Right kidney (tissue), 1 donor: Measurements from ENCODE around the gene ADGRL3.
A peak's percentile ranks its signal among the peaks of the same experiment; 100 is the strongest.
"Not testable (repeated sequence)": the region's sequence is repeated elsewhere in the genome, so short reads cannot be mapped to it uniquely, and the experiment has no call there.

Experiments used
- DNase-seq: peaks from one replicate; pipeline ENCODE4 v3.0.0-alpha.2; 2016

Gene ADGRL3

DNA sequence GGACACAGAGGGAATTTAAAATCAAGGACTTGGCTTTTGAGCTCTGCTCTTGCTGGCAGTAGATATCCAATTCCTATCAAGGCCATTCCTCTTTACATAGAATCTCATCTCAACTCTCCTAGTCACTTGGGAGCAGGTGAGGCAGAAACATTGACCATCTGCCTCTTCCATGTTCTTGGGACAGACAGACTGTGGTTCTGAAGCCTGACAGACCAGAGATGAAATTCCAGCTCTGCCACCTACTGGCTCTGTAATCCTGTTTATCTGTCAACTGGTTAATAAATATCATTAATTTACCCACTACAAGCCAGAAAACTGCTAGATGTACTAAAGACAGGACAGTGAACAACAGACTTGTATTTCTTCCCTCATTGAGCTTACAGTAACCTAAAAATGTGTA is 300.8 kb downstream of the ADGRL3 start:
- DNase-seq: no peak

DNA sequence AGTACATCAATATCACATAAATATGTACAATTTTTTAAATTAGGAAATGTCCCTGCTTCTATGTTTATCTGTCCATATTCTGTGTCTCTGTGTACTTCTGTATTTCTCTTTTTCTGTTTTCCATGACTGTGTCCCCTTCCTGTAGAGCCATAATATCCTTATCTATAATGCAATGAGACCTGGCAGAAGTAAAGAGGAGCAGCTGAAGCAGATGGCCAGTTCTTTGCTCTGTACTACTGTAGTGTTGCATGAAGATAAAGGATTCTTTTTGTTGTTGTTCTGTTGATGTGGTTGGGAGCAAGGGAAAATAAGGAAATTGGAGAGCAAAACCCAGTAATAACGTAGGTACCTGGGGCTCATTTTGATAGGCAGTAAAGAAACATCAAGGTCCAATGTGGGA is 301.7 kb downstream of the ADGRL3 start:
- no peak for DNase-seq

DNA sequence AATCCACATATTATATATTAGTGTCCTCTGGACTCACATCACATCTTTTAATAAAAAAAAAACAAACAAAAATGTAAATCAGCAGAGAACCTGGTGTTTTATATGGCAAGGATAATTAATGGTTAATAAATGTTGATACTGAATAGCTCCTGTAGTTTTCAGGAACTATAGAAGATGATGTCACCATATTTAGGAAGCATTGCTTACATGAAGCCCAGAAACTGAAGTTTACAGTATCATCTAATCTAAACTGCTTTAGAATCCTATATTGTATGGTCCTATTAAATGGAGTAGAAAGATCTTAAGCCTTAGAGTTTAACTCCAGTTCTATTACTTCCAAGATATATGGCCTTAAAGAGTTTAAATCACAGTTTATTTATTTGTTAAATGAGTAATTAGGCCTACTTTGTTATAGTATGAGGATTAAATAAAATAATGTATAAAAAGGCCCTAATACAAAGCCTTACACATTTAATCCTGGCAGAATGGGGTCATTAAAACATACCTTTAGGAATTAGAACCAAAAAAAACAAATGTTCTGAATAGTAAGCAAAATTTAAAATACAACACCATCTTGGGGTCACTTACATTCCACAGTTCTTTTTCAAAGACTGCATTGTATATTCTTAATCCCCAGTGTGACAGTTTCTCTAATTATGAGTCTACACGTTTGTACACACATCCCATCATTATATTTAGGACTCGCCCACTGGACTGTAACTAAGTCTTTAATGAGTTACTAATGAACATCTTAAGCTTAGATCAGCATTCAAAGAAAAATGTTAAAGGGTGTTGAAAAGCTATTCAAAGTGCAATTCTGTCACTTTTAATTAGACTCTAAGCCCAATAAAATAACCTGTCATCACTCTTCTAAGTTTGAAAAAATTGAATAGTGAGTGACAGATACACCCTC is 305.9 kb downstream of the ADGRL3 start:
- DNase-seq: no peak

DNA sequence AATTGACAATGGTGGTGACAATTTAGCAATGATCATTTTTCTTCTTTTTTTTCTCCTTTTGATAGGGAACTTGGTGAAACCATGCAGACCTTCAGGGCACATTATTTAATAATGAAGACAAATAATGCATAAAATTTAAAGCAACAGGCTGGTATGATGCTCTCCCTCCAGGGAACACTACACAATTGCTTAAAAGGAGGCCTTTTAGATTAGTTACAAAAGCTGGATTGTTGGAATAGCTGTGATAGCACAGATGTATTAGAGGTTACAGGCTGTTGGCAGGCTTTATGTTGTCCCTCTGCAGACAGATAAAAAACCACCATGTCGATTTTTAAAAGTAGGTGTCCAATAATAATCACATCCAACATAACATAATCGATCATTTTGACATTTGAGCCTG is 307.0 kb downstream of the ADGRL3 start:
- no peak for DNase-seq

DNA sequence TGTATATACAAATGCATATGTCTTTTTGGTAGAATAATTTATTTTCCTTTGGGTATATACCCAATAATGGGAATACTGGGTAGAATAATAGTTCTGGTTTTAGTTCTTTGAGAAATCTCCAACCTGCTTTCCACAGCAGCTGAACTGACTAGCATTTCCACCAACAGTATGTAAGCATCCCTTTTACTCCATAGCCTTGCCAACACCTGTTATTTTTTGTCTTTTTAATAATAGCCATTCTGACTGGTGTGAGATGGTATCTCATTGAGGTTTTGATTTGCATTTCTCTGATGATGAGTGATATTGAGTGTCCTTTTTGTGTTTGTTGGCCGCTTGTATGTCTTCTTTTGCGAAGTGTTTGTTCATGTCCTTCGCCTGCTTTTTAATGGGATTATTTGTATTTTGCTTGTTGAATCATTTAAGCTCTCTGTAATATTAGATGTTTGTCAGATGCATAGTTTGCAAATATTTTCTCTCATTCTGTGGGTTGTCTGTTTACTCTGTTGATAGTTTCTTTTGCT is 309.7 kb downstream of the ADGRL3 start:
- DNase-seq: not testable (repeated sequence)

DNA sequence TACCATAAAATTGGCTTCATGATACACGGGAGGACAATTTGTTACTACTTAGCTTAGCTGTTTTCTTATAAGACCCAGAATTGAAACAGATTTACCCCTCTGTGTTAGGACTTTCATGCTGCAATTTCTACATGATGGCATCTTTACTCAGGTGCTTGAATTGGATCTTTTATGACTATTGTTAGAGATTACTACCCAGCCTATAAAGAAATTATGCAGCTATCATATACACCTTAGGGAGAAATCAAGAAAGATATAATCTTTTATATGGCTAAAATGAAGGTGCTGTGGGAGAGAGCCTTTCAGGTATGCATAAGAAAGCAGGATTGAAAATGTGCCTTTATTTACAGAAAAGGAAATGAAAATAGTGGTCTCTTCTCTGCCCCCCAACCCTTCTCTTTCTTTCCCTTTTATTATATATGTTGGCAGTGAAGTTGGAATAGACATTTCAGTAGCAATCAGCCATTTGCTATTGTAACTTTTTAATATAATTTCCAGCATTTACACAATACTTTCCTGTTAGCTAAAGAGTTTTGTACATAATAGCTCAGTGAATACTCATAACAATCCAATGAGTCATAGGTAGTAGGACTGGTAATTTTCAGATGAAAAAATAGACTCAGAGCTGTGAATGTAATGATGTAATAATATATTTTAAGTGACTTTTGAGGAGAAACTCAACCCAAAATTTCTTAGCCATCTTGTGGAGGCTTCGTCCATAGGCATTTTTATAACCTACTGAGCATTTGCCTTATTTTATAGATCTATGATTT is 311.8 kb downstream of the ADGRL3 start:
- no peak for DNase-seq

DNA sequence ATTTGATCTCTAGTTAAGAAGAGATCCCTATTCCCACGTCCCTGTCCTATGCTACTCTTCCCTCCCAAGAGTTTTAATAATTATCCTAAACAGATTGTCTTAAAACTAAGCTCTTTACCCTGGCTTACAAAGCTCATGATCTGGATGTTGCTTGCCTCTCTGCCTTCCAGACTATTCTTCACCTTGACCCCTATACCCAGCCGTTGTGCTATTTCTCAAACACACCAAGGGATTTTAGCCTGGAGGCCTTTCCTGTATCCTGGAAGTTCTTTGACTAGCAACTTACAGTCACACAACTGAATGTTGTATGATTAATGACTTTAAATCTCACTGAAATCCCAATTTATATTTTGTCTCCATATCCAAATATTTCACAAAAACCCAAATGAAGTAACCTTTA is 314.9 kb downstream of the ADGRL3 start:
- DNase-seq: no peak

GRCh38 chr4:61517144-61517543 is 317.0 kb downstream of the ADGRL3 start:
- peak; percentile 8 for DNase-seq

GRCh38 chr4:61520166-61520565 is 320.0 kb downstream of the ADGRL3 start:
- peak; percentile 9 for DNase-seq

DNA sequence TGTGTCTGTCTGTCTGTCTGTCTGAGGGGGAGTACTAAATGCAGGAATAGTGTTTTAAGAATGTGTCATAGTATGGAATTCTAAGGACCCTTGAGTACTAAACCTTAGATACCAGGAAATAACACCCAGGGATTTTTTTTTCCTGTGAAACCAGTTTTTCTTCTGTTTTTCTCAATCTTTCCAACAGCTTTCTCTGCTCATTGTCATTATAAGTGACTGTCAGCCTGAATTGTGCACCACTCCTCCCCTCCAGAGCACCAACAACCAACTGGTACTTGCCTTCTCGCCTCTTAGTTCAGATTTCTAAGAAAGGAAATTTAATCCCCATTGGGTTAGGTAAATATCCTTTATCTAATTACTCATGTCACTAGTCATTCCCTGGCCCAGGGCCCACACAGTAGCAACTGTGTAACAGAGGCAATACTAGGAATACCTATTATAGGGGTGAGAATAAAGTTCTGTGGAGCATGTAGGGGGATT is 320.6 kb downstream of the ADGRL3 start:
- no peak for DNase-seq

GRCh38 chr4:61521451-61521850 is 321.3 kb downstream of the ADGRL3 start:
- no peak for DNase-seq

DNA sequence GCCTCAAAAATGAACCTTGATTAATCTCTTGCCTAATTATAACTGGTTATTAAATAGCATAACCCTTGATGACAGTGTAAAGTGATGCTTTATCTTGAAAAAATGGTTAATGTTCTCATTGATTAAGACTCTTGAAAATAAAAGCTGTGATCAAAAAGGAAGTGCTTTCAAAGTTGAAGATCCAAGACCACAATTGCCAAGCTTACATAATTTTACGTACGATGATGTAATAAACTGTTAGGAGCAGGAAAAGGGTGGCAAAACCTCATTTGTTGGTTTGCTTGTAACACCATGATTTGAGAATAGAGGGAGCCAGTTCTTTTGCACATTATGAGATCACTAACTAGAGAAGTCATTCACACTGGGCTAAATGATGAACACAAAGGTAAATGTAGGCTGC is 322.2 kb downstream of the ADGRL3 start:
- no peak for DNase-seq

GRCh38 chr4:61527888-61528287 is 327.8 kb downstream of the ADGRL3 start:
- DNase-seq: no peak

- no peak for DNase-seq
These were observed 328.5 kb downstream of the ADGRL3 start for GRCh38 chr4:61528595-61528994.

GRCh38 chr4:61531188-61531587 is 331.1 kb downstream of the ADGRL3 start:
- no peak for DNase-seq

- peak; percentile 58 for DNase-seq
These were observed 332.3 kb downstream of the ADGRL3 start for GRCh38 chr4:61532336-61533000.

DNA sequence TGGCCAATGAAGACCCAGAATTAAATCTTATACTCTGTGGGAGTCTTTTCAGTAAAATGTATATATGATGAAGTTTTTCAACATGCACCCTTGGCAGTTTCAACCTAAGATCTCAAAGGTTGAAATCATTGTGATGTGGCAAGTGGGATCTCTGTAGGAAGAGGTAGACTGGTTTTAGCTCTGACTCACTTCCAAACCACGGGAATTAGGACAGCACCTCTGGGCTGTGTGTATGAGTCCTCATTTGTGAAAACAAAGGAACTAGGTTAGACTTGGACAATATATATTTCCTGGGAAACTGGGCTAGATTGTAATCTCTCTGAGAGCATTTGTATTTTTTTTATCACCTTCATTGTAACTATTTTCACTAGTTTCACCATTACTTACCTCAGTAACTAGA is 333.0 kb downstream of the ADGRL3 start:
- no peak for DNase-seq

DNA sequence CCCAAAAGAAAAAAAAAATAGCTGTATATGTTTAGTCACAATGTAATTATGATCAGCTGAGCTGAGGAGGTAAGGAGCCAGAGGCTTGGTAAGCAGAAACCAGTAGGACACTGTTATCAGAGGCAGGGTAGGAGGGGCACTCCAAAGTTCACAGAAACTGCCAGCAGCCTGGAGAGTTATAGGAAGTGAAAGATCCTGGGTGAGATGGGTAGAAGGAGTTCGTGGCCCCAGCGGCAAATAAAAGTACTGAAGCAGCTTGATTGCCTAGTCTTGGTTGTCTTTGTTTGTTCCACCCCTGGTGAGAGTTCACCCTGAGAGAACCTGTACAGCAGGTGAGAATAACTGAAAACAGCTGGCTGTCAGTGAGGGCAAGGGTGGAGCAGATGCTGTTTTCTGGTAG is 340.8 kb downstream of the ADGRL3 start:
- DNase-seq: no peak

DNA sequence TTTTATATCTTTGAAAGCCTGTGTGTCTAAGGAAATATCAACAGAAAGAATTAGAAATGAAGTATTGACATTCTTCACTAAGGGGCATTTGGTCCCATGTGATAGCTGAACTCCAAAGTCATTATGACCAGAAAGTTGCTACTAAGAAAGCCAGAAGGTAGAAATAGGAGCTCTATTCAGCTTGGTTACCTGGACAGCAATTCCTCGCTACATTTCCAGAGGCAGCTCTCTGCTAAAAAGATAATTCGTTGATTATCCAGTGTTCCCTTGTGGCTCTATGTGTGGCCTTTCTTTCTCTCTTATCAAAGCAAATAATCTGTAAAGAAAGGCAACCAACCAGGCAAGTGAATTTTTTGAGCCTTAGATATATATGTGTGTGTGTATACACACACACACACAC is 341.3 kb downstream of the ADGRL3 start:
- DNase-seq: no peak

DNA sequence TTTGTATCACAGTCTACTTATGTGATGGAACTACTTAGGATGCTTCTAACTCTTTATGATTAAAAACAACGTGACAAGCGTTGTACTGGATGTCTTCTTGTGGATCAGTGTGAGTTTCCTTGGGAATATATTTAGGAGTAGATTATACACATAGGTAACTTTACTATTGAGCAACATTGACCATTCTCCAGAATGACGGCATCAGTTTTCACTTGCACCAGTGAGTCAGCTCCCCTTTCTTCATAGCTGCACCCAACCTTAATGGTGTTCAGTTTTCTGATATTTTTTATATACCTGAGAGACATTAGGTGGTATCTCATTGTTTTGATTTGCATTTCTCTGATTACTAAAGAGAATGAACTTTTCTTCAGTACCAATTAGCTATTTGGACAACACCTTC is 343.9 kb downstream of the ADGRL3 start:
- DNase-seq: no peak

DNA sequence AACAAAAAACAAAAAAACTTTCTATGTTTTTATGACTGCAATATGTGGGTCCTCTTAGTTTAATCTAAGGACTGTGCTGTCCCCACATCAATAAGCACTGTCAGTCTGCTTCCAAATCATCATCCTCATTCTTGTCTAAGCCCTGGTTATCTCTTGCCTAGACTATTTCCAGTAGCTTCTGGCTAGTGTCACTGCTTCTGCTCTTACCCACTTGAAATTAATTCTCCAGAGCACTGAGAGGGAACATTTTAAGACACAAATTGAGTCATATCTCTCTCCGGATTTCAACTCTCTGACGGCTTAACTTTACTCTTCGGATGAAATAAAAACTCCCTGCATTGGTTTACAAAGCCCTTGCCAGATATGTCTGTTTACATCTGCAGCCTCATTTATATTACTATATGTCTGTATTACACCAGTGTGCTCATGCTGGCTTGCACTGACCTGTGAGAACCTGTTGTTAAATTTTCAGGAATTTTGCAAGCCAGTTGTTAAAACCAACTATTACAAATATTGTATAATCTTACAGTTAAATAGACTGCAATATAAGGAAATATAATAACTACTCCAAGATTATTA is 345.9 kb downstream of the ADGRL3 start:
- no peak for DNase-seq

GRCh38 chr4:61549336-61549735 is 349.2 kb downstream of the ADGRL3 start:
- DNase-seq: no peak
